GM18508 (cell line): ENCODE measurements around the gene OVCH2.

Experiments used
- ATAC-seq: cut with Tn5 transposase; IDR thresholded peaks from one replicate; pipeline ENCODE4 v1.9.1; 2021; ENCODE audit warnings: moderate number of reproducible peaks; ENCODE audit not compliant: insufficient read depth, unreplicated experiment

The OVCH2 gene

DNA sequence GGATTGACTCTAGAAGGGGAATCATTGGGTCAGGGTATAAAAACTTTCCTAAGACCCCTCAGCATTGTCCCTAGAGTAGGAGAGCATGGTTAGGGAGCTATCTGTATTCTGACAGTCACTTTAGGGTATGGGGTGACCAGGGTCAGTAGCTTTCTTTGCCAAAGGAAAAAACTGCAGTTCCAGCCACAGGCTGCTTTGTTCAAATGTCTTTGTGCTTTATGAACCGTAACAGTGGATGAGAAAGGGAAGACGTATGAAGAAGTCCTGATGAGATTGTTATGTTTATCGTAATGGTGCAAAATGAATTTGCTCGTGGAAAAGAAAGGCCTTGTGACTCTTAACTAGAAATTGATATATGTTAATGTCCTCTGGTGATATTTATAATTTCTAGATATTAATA lies 63.0 kb downstream of the OVCH2 start:
- no peak for ATAC-seq

DNA sequence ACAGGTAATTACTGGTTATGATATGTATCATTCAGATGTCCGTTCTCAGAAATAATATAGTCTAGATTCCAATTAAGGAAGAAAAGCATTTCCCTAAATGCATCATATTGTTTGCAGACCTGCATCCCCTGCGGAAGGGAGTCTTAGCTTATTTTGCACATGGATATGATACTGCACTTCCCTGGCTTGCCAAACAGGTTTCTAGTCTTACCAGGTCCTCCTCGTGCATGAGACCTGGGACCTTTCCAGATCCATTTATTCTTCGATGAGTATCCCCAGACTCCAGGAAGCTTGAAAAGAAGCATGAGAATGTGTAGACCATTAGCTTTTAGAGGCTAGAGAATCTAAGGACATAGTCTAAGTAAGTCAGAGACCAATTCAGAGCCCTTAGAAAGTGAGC lies 63.5 kb downstream of the OVCH2 start:
- no peak for ATAC-seq

DNA sequence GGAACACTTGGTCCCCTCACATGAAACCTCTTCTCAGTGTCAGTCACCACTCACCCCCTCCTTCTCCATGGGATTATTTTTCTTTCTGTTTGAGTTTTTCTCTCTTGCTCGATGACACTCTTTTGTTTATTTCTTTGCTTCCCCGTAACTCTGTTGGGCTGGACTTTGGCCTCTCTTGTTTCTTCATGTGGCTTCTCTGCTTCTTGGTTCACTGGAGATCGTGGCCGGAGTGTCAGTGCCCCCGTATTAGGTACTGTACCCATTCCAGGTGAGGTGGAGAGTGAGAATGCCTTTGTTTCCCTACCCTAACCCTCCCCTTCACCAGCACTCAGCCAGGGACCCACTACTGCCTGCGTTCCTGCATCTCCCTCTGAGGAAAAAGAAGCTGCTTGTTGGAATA lies 65.5 kb downstream of the OVCH2 start:
- no peak for ATAC-seq

DNA sequence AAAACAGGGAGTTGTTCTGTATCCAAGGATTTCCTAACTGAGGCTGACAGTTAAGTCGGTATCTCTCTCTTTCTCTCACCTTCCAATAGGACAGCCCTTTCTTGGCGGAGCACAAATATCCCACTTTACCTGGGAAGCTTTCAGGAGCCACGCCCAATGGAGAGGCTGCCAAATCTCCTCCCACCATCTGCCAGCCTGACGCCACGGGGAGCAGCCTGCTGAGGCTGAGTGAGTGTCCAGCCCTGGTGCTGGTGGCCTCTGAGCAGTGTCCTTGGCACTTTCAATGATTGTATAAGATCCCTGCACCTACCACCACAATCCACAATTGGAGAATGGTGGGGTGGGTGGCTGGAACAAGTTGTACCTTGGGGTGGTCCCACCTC lies 66.6 kb downstream of the OVCH2 start:
- ATAC-seq: no peak
